HEK293T (cell line): ENCODE measurements around the gene SUPT3H.

Source experiments
- BHLHE40 ChIP-seq: fragments of 450-650 bp; IDR thresholded peaks from 2 replicates; pipeline ENCODE4 v1.6.1; 2016; ENCODE audit warnings: mild to moderate bottlenecking, moderate library complexity, borderline replicate concordance
- ELF4 ChIP-seq: fragments of 450-650 bp; IDR thresholded peaks from 2 replicates; pipeline ENCODE4 v1.6.1; 2017; ENCODE audit warnings: antibody characterized with exemption
- FOXA1 ChIP-seq: fragments of 450-650 bp; IDR thresholded peaks from 2 replicates; pipeline ENCODE4 v1.6.1; 2016; ENCODE audit warnings: mild to moderate bottlenecking
- FOXK2 ChIP-seq: fragments of 450-650 bp; IDR thresholded peaks from 2 replicates; pipeline ENCODE4 v1.6.1; 2016; ENCODE audit warnings: mild to moderate bottlenecking
- FOXM1 ChIP-seq: fragments of 450-650 bp; IDR thresholded peaks from 2 replicates; pipeline ENCODE4 v1.6.1; 2017; ENCODE audit warnings: mild to moderate bottlenecking, borderline replicate concordance
- HDGF ChIP-seq: fragments of 450-650 bp; IDR thresholded peaks from 2 replicates; pipeline ENCODE4 v1.6.1; 2017; ENCODE audit warnings: antibody characterized with exemption, borderline replicate concordance
- L3MBTL2 ChIP-seq: fragments of 450-650 bp; conservative IDR thresholded peaks from 2 replicates; pipeline ENCODE4 v1.6.1; 2016; ENCODE audit warnings: mild to moderate bottlenecking
- LEF1 ChIP-seq: fragments of 450-650 bp; IDR thresholded peaks from 2 replicates; pipeline ENCODE4 v1.6.1; 2017; ENCODE audit warnings: mild to moderate bottlenecking, borderline replicate concordance
- NFRKB ChIP-seq: fragments of 450-650 bp; IDR thresholded peaks from 2 replicates; pipeline ENCODE4 v1.6.1; 2016; ENCODE audit warnings: mild to moderate bottlenecking, moderate library complexity
- SP1 ChIP-seq: fragments of 450-650 bp; IDR thresholded peaks from 2 replicates; pipeline ENCODE4 v1.6.1; 2017
- SUZ12 ChIP-seq: fragments of 450-650 bp; IDR thresholded peaks from 2 replicates; pipeline ENCODE4 v1.6.1; 2016; ENCODE audit warnings: mild to moderate bottlenecking
- TARDBP ChIP-seq: fragments of 450-650 bp; IDR thresholded peaks from 2 replicates; pipeline ENCODE4 v1.6.1; 2016
- ZNF384 ChIP-seq: fragments of 450-650 bp; IDR thresholded peaks from 2 replicates; pipeline ENCODE4 v1.6.1; 2016
- TF ChIP-seq, protein P1 (sequence below): fragments of 450-650 bp; IDR thresholded peaks from 2 replicates; pipeline ENCODE4 v1.6.1; 2016

DNA sequence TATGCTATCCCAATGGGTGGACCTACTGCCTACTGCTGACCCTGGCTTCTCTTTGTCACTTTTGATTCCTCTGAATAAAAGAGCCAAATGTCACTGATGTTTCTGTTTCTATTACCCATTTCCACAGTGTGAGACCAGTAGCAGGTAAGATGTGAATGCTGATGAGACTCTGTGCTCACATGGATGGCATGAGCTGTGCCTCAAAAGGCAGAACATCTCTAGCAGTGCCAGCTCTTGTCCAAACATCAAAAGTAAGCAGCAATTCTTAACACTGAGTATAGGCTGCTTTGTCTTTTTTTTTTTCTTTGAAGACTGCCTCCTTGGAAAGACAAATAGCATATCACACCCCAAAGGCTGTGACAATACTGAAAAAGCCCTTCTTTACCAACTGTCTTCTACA, 508.8 kb downstream of the SUPT3H start:
- TF ChIP-seq ELF4 = no peak
- TF ChIP-seq LEF1 = no peak
- TF ChIP-seq FOXK2 = no peak
- no peak for TF ChIP-seq SP1
- no peak for TF ChIP-seq FOXA1
- no peak for TF ChIP-seq FOXM1
- TF ChIP-seq HDGF = no peak
- no peak for TF ChIP-seq ZNF384
- no peak for TF ChIP-seq TARDBP
- no peak for TF ChIP-seq BHLHE40
- TF ChIP-seq NFRKB = no peak
- TF ChIP-seq, protein P1, sequence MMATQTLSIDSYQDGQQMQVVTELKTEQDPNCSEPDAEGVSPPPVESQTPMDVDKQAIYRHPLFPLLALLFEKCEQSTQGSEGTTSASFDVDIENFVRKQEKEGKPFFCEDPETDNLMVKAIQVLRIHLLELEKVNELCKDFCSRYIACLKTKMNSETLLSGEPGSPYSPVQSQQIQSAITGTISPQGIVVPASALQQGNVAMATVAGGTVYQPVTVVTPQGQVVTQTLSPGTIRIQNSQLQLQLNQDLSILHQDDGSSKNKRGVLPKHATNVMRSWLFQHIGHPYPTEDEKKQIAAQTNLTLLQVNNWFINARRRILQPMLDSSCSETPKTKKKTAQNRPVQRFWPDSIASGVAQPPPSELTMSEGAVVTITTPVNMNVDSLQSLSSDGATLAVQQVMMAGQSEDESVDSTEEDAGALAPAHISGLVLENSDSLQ = no peak
- no peak for TF ChIP-seq L3MBTL2
- no peak for TF ChIP-seq SUZ12
